IMR-90 (cell line): ENCODE data around the gene SLC6A7.

Experiments used
- CEBPB ChIP-seq: IDR thresholded peaks from 2 replicates; pipeline ENCODE4 v1.6.1; 2012; ENCODE audit warnings: low read depth, low read length, improper control_type of control experiment
- CTCF ChIP-seq: conservative IDR thresholded peaks from 2 replicates; pipeline ENCODE4 v1.5.1; 2012; ENCODE audit warnings: mild to moderate bottlenecking, low read depth, low read length, improper control_type of control experiment
- ELK1 ChIP-seq: fragments of 150-350 bp; IDR thresholded peaks from 2 replicates; pipeline ENCODE4 v1.6.1; 2016; ENCODE audit warnings: low read depth, mild to moderate bottlenecking, low read length, moderate library complexity, borderline replicate concordance
- MAFK ChIP-seq: IDR thresholded peaks from 2 replicates; pipeline ENCODE4 v1.6.1; 2012; ENCODE audit warnings: low read depth, low read length, improper control_type of control experiment
- POLR2A ChIP-seq: IDR thresholded peaks from 2 replicates; pipeline ENCODE4 v1.6.1; 2012; ENCODE audit warnings: mild to moderate bottlenecking, low read depth, low read length
- RAD21 ChIP-seq: IDR thresholded peaks from 2 replicates; pipeline ENCODE4 v1.6.1; 2012; ENCODE audit warnings: low read length, improper control_type of control experiment
- RFX5 ChIP-seq: IDR thresholded peaks from 2 replicates; pipeline ENCODE4 v1.8.0; 2012; ENCODE audit warnings: low read depth, mild to moderate bottlenecking, low read length, moderate library complexity
- SMC3 ChIP-seq: fragments of 150-350 bp; IDR thresholded peaks from 2 replicates; pipeline ENCODE4 v1.6.1; 2016; ENCODE audit warnings: low read depth, mild to moderate bottlenecking, antibody characterized with exemption, low read length, moderate library complexity

DNA sequence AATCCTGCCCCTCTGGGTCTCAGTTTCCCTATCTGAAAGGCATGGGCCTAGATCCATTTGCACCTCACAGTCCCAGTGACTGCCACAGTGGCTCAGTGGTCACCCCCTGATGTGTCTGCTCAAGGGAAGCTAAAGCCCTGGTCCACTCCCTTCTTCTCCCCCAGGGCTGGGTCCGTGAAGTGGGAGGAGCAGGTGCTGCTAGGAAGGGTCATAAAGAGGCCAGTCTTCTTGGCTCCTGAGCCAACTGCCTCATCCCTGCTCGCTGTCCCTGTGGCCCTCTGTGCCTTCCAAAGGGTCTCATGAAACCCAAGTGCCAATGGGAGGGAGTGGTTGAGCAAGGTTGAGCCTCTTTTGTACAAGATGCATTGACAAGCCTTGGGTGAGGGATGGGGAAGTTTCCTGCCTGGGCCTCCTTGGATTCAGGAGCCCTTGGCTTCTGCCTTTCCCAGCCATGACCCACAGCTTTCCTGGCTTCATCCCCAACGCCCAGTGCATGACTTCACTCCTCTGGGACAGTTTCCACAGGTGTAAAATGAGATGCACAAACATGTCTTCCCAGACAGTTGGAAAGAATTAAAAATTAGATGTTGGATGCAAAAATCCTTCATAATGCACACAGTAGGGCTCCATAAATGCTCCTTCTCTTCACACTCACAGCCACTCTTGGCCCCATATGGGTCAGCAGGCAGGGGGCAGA is 1.6 kb upstream of the SLC6A7 start:
- TF ChIP-seq CTCF (no peak), RAD21 (no peak), SMC3 (no peak), POLR2A (no peak), MAFK (no peak), CEBPB (no peak), ELK1 (no peak), RFX5 (no peak)
